DND-41 (cell line): ENCODE data around the gene PEX16.

Experiments used
- ATAC-seq: fragments of 200-7000 bp; cut with Tn5 transposase; 3 replicates; pipeline ENCODE4 v1.9.1; 2021; ENCODE audit warnings: low read depth; ENCODE audit not compliant: insufficient read depth
- DNase-seq: peaks from one replicate; pipeline ENCODE4 v3.0.0-alpha.2; 2020
- H2AFZ ChIP-seq: 2 replicates; pipeline ENCODE4 v1.6.0; 2012; ENCODE audit warnings: low read depth, low read length
- H3K27ac ChIP-seq: 2 replicates; pipeline ENCODE4 v1.5.1; 2012; ENCODE audit warnings: low read length, inconsistent platforms
- H3K27me3 ChIP-seq: fragments of 200-600 bp; sonication (generic); 2 replicates; pipeline ENCODE4 v1.6.0; 2012; ENCODE audit warnings: low read length, mild to moderate bottlenecking, inconsistent platforms; ENCODE audit not compliant: insufficient read depth, poor library complexity
- H3K36me3 ChIP-seq: 2 replicates; pipeline ENCODE4 v1.5.1; 2012; ENCODE audit warnings: low read length, inconsistent platforms; ENCODE audit not compliant: insufficient read depth
- H3K4me1 ChIP-seq: 2 replicates; pipeline ENCODE4 v1.5.1; 2012; ENCODE audit warnings: mild to moderate bottlenecking, low read length; ENCODE audit not compliant: insufficient read depth
- H3K4me2 ChIP-seq: 2 replicates; pipeline ENCODE4 v1.6.0; 2012; ENCODE audit warnings: mild to moderate bottlenecking, moderate library complexity, low read length, inconsistent platforms; ENCODE audit not compliant: insufficient read depth
- H3K4me3 ChIP-seq, 2 experiments: fragments of 200-600 bp in 1 of 2; shearing (Covaris generic) in 1 of 2; 2 replicates each; pipeline ENCODE4 v1.5.1; 2012 to 2016; ENCODE audit warnings: inconsistent platforms in 2 of 2, low read length in 2 of 2, mild to moderate bottlenecking in 2 of 2, low read depth in 1 of 2, moderate library complexity in 1 of 2
- H3K79me2 ChIP-seq: 2 replicates; pipeline ENCODE4 v1.6.0; 2012; ENCODE audit warnings: low read length, inconsistent platforms; ENCODE audit not compliant: insufficient read depth
- H3K9ac ChIP-seq: 2 replicates; pipeline ENCODE4 v1.6.0; 2012; ENCODE audit warnings: low read depth, mild to moderate bottlenecking, inconsistent platforms, low read length, moderate library complexity
- H3K9me3 ChIP-seq: 2 replicates; pipeline ENCODE4 v1.5.1; 2012; ENCODE audit warnings: low read length, moderate library complexity, mild to moderate bottlenecking, inconsistent platforms; ENCODE audit not compliant: insufficient read depth, severe bottlenecking
- H4K20me1 ChIP-seq: 2 replicates; pipeline ENCODE4 v1.6.0; 2012; ENCODE audit warnings: low read length; ENCODE audit not compliant: insufficient read depth
- CTCF ChIP-seq: IDR thresholded peaks from 2 replicates; pipeline ENCODE4 v1.5.1; 2012; ENCODE audit warnings: borderline replicate concordance, low read length, moderate library complexity, mild to moderate bottlenecking; ENCODE audit not compliant: poor library complexity, severe bottlenecking; ENCODE audit errors: extremely low read depth
- EZH2 ChIP-seq: IDR thresholded peaks from 3 replicates; pipeline ENCODE4 v1.6.1; 2012; ENCODE audit warnings: borderline replicate concordance, low read depth, mild to moderate bottlenecking, moderate library complexity, low read length, inconsistent platforms; ENCODE audit not compliant: severe bottlenecking

The PEX16 gene

DNA sequence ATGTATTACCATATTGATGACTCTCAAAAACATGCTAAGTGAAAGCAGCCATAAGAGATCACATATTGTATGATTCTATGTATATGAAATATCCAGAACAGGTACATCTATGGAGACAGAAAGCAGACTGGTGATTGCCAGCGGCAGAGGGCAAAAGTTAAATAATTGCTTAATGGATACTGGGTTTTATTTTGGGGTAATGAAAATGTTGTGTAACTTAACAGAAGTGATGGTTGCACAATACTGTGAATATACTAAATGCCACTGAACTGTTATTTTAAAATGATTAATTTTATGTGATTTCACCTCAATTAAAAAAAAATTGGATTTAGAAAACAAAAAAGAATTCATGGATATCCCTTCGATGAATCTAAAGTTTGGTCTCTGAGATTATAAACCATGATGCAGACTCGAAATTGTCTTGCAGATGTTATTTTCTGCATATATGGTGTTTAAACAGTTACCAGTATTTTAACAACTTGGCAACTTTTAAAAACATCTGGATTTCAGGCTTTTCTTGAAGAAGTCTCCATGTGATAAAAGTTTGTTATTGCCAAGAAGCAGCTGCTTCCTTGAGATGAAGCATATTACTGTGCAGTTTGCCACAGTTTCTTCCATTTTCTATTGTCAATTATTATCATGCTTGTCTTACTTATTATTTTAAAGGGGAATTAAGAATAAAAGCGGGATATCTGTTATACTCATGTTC is 42.9 kb upstream of the PEX16 start:
- Histone ChIP-seq H3K9me3 (no peaks in the 10 kb centered on the region), H3K4me2 (no peak overlapping the region), H3K9ac (no peak overlapping the region), H3K79me2 (no peaks in the 10 kb centered on the region), H3K4me1 (peaks cover 4% of the 10 kb centered on the region; the same call in 1 of the 2 replicates), H4K20me1 (no peaks in the 10 kb centered on the region), H3K36me3 (peaks cover 31% of the 10 kb centered on the region), H3K4me3 (no peak overlapping the region), H2AFZ (no peak overlapping the region), H3K27ac (no peak overlapping the region), H3K27me3 (no peaks in the 10 kb centered on the region)
- no peak for DNase-seq
- TF ChIP-seq EZH2 (no peak), CTCF (no peak)
- no peak for ATAC-seq

DNA sequence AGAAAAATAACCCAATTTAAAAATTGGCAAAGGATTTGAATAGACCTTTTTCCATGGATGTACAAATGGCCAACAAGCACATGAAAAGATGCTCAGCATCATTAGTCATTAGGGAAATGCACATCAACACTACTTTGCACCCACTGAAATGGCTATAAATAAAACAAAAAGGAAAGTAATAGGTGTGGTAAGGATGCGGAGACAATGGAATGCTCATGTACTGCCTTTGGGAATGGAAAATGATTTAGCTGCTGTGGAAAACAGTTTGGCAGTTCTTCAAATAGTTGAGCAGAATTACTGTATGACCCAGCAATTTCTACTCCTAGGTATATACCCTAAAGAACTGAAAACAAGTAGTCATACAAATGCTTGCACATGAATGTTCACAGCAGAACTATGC is 42.2 kb upstream of the PEX16 start:
- Histone ChIP-seq H2AFZ (no peak overlapping the region), H3K4me1 (no peaks in the 10 kb centered on the region), H3K4me3 (no peak overlapping the region), H3K27ac (no peak overlapping the region), H3K9me3 (no peaks in the 10 kb centered on the region), H3K79me2 (no peaks in the 10 kb centered on the region), H3K4me2 (no peak overlapping the region), H3K36me3 (peaks cover 29% of the 10 kb centered on the region), H3K9ac (no peak overlapping the region), H4K20me1 (no peaks in the 10 kb centered on the region), H3K27me3 (no peaks in the 10 kb centered on the region)
- TF ChIP-seq CTCF = no peak
- TF ChIP-seq EZH2 = no peak
- DNase-seq (no peak), ATAC-seq (no peak)

GRCh38 chr11:45949992-45950407 is 32.3 kb upstream of the PEX16 start:
- DNase-seq = no peak
- no peak overlapping the region for H3K27ac ChIP-seq
- TF ChIP-seq CTCF = no peak
- TF ChIP-seq EZH2 = no peak
- no peak overlapping the region for H3K4me3 ChIP-seq
- H3K27me3 ChIP-seq = no peaks in the 10 kb centered on the region
- H3K36me3 ChIP-seq = peaks cover 71% of the 10 kb centered on the region
- H2AFZ ChIP-seq = no peak overlapping the region
- H3K9ac ChIP-seq = no peak overlapping the region
- no peak for ATAC-seq
- H3K9me3 ChIP-seq = no peaks in the 10 kb centered on the region
- H3K79me2 ChIP-seq = no peaks in the 10 kb centered on the region
- H3K4me1 ChIP-seq = no peaks in the 10 kb centered on the region
- H4K20me1 ChIP-seq = no peaks in the 10 kb centered on the region
- no peak overlapping the region for H3K4me2 ChIP-seq
